GM10266 (cell line): ENCODE results near the gene UBE2R2.
"Not testable (repeated sequence)": the region's sequence is repeated elsewhere in the genome, so short reads cannot be mapped to it uniquely, and the experiment has no call there.

Experiments used
- DNase-seq: peaks from one replicate; pipeline ENCODE4 v3.0.0; 2012; ENCODE audit errors: extremely low spot score
- CTCF ChIP-seq: IDR thresholded peaks from 2 replicates; pipeline ENCODE4 v1.5.1; 2012; ENCODE audit warnings: mild to moderate bottlenecking, low read depth; ENCODE audit not compliant: control insufficient read depth, insufficient read depth; ENCODE audit errors: missing control alignments

Gene UBE2R2

DNA sequence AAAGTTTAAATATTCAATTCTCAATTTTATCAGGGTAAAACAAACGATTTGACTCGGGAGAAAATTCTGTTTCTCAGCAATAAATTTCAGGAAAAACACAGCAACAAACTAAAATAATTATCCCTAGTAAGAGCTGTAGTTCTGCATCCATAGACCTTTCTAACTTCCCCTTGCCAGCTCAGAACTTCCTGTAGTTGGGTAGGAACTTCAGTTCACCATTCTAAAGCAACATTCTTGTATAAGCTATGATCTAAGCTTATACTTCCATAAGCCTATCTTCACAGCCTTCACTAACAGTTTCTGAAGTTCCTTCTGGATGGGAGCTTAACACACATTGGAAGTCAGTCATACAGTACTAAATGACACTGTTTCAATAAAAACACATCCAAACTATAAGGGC lies 135.1 kb downstream of the UBE2R2 start:
- DNase-seq, result no peak
- no peak for TF ChIP-seq CTCF

GRCh38 chr9:33956544-33956943 lies 139.6 kb downstream of the UBE2R2 start:
- no peak for TF ChIP-seq CTCF

GRCh38 chr9:33959725-33960124 lies 142.8 kb downstream of the UBE2R2 start:
- no peak for TF ChIP-seq CTCF
- DNase-seq, result no peak

More at GRCh38 chr9:33956544-33956943, 139.6 kb downstream of the UBE2R2 start:
- DNase-seq, result no peak

GRCh38 chr9:33962468-33962867 lies 145.5 kb downstream of the UBE2R2 start:
- not testable (repeated sequence) for DNase-seq

- no peak for TF ChIP-seq CTCF
- DNase-seq, result no peak
Observed at GRCh38 chr9:33964086-33964768, 147.3 kb downstream of the UBE2R2 start.
